Anterior cingulate cortex (tissue), 58 donors: Measurements from ENCODE around the gene DCC.

Source experiments
- DNase-seq, 58 donors: peaks; one replicate each; lab custom pipeline; 2025; lab: John Stamatoyannopoulos, UW

DCC gene

DNA sequence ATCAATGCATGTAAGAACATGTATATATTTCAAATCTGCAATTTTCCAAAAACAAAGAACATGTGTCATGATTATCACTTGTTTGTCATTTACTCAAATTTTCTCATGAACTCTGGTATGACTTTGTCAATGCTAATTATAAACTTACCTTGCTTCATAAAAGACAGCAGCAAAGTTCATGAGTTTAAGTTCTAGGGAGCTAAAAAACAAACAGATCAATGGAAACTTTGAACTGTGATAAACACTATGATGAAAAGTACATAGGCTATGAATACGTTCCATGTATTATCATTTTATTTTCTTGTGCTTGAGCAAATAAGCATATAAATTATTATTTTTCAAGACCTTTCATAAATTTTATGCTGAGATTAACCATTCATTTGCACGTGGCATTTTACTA, 943.7 kb downstream of the DCC start:
- DNase-seq, result no peak

DNA sequence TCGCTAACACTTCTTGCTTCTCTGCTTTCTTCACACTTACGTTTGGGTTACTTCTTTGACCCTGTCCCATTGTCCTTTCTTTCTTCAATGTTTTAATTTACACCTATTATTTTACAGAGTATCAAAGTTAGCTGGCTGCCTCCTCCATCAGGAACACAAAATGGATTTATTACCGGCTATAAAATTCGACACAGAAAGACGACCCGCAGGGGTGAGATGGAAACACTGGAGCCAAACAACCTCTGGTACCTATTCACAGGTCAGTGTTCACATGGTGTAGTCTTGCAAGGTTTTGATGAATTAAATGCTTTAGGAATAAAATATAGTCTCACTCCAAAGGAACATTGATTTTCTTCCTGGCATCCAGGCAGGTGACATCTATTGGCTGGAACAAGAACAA, 965.5 kb downstream of the DCC start:
- DNase-seq, result no peak

DNA sequence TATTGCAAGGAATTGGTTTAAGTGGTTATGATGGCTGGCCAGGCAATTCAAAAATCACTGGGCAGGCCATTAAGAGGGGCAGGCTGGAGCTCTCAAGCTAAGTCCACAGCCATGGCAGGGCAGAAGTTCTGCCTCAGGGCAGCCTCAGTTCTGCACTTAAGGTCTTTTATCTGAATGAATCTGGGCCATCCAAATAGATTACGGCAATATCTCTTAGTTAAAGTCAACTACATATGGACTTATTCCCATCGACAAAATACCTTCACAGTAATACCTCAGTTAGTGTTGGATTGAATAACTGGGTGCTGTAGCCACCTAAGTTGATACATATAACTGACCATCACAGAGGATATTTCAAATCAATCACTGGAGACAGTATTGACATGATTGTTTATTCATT, 979.6 kb downstream of the DCC start:
- no peak for DNase-seq

- DNase-seq, result no peak
Observed at GRCh38 chr18:53322163-53322562, 982.2 kb downstream of the DCC start.

DNA sequence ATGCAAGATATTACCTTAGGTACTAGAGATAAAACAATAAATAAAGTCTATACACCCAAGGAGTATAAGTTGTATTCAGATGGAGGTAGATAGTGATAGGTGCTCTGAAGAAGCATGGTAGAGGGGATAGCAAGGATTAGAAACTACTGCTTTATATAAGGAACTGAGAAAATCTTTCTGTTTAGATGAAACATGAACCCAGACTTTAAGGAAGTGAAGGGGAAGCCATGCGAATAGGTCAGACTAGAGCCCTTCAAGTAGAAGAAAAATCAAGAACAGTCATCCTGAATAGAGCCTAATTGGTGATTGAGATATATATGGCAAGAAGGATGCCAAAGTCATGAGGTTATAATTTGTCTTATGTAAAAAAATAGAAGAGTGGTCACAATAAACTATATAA, 984.4 kb downstream of the DCC start:
- no peak for DNase-seq

- DNase-seq, result no peak
Observed at GRCh38 chr18:53360501-53361443, 1020.8 kb downstream of the DCC start.

DNA sequence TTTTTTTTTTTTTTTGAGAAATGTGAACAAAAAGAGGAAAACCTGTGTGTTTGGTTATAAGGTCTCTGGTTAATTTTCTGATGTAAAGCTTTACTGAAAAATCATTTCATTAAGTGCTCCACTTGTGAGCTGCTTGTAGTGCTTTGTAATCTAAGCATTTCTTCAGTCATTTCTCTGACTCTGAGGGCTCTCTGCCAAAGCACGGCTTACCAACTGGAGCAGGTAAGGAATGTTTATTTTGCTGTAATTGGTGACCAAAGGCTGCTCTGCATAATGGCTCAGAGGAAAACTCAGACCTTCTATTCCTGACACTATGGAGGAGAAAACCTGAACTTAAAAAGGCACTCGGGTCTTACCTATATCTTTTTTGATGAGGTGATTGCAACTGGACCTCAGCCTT, 1035.6 kb downstream of the DCC start:
- DNase-seq, result no peak

DNA sequence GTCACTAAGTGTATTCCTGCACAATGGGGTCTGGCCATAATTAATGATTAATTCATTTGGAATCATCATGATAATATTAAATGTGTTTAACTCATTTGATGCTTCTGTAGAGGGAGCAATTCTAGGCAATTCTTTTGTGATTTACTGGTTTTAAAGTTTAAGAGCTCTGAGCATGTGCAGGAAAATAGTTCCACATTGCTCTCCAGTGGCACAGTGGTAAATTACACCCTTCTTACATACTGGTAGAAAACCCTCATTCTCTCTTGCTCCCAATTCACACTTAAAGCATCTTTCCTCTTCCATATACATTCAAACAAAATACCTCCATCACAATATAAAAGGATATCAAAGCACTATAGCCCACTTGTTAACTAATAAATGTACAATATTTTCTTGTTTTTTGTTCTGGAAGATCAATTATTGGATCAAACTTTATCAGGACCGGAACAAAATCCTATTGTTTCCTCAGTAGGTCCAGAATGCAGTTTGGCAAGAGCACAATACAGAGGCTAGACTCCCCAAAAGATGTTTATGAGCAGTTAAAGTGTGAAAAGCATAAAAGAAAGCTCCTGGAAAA, 1040.2 kb downstream of the DCC start:
- DNase-seq, result peak in 5 of 58 donors; percentile 0 to 58 (median 5)

GRCh38 chr18:53382870-53383269, 1042.9 kb downstream of the DCC start:
- DNase-seq, result no peak

DNA sequence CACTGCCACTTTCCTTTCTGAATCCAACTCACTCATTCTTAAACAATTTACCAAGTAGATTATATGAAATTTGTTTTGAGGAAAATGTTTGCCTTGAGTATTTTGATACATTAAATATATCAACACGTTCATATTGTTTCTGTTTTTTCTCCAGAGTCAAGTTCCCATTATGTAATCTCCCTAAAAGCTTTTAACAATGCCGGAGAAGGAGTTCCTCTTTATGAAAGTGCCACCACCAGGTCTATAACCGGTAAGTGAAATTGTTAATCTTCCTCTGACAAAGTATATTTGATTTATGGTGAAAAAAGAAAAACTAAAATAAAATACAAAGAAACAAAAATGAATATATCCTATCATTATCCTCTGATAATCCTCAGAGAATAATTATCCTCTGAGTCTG, 1045.9 kb downstream of the DCC start:
- DNase-seq, result no peak

DNA sequence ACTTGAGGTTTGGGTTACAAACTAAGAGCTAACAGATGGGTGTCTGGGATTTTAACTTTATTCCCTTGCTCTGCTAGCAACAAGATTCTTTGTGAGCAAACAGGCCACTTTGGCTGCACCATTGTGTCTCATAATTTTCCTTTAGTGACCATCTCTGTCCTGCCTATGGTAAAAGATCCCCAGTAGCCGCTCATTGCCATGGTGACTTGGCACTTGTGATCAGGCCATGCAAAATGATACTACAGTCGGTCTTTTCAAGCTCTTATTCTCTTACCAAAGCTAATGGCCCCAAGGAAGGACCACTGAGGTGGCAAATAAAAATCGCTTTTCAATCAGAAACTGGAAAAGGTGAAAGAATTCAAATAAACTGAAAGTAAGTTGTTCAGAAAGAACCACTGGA, 1047.6 kb downstream of the DCC start:
- DNase-seq, result no peak

GRCh38 chr18:53402670-53403069, 1062.7 kb downstream of the DCC start:
- DNase-seq, result no peak

GRCh38 chr18:53408271-53408670, 1068.3 kb downstream of the DCC start:
- no peak for DNase-seq

DNA sequence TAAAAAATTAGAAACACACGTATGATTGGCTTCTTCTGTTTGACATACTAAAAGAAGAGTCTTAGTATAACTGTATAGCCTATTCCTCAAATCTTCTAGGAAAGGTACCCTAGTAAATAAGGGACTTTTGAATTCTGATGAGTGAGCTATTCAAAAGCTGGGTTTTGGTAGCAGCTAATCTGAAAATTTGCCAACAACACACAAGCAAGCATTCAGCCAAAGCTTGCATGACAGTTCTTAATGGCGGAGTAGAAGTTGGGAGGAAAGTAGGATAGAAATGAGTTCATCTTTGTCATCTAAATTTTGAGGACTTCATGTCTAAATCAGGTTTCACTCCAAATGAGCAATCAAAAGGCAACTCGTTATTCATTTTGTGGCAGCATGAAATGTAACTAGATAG, 1071.5 kb downstream of the DCC start:
- DNase-seq, result peak in 6 of 58 donors; percentile 0 to 24 (median 1)

GRCh38 chr18:53417003-53417402, 1077.0 kb downstream of the DCC start:
- DNase-seq, result no peak

- no peak for DNase-seq
Observed at GRCh38 chr18:53421869-53422268, 1081.9 kb downstream of the DCC start.

GRCh38 chr18:53422896-53423295, 1082.9 kb downstream of the DCC start:
- no peak for DNase-seq

DNA sequence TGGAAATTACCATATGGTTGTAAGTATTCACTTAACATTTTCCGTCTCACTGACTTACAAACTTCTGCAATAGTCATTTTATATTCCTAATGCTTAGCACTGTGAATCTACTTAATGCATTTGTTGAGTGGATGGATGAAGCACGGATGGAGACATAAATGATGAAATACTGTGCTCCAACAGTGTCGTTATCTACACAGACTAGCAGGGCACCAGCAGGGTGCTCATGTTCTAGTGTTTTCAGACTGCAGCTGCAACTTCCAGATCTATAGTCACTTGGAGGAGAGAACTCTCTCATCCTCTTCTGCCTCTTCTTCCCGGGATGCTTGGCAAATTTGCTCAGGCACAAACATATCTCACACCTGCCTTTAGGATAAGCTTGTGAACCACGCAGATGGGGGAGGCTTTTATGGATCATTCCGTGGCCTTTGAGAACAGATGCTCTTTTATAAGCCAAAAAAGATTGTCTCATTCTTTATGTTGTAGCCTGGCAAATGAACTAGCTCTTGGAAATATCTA, 1086.7 kb downstream of the DCC start:
- peak in 1 of 58 donors; percentile 1 for DNase-seq

DNA sequence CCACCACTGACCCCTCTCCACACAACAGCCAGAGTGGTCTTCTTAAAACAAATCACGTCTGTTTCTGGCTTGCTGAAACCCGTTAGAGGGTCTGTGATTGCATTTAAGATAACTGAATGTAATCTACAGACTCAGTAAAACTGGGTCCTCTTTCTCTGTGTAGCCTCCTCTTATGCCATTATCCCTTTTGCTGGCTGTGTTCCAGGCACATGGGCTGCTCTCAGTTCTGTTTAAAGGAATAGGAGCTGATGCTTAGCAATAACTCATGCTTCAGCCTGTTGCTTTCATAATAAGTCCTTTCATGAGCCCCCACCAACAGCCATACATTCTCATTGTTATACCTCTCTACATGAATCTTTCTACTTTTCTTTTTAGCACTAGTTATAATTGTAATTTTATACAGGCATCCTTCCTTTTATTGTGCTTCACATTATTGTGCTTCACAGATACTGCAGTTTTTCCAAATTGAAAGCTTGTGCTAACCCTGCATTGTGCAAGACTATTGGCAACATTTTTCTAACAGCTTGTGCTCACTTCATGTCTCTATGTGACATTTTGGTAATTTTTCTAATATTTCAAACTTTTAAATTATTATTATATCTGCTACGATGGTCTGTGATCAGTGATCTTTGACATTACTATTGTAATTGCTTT, 1101.9 kb downstream of the DCC start:
- no peak for DNase-seq

GRCh38 chr18:53442415-53442783, 1102.4 kb downstream of the DCC start:
- DNase-seq, result no peak

GRCh38 chr18:53443336-53443735, 1103.3 kb downstream of the DCC start:
- DNase-seq, result no peak
